ENCODE measurements around the gene PRMT2.
"Not testable (repeated sequence)": the region's sequence is repeated elsewhere in the genome, so short reads cannot be mapped to it uniquely, and the experiment has no call there.

Gene PRMT2

DNA sequence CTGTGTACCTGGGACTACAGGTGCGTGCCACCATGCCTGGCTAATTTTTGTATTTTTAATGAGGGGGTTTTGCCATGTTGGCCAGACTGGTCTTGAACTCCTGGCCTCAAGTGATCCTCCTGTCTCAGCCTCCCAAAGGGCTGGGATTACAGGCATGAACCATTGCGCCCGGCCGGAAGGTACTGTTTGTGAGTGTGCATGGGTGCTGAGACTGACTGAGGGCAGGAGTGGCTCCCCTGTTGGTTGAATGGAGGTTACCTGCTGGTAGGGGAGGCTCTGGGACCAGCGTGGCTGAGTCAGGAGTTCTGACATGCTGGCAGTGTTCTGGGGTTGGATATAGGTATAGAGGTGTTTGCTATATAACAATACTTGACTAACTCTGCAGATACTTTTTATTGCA is 10.4 kb downstream of the PRMT2 start:
- no peak for DNase-seq

DNA sequence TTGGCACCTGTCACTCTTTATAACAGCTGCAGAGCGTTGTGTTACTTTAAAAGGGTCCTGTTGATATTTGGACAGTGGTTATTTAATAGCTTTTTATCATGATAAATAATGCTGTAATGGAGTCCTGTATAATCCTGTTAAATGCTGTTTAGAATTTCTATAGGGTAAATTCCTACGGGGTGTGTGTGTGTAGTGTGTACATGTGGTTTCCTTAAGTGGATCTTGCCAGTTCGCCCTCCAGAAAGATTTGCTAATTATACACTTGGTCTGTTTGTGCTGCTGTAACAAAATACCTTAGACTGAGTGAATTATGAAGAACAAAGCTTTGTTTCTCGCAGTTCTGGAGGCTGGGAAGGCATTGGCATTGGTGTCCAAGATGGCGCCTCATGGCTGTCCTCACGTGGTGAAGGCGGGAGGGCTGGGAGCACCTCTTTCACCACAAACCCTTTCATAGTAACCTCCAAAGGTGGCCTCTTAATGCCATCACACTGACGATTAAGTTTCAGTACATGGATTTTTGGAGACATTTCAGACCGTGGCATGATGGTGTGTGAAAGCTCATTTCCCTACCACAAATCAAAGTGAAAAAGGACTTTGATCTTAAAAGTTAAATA is 11.2 kb downstream of the PRMT2 start:
- no peak for DNase-seq

DNA sequence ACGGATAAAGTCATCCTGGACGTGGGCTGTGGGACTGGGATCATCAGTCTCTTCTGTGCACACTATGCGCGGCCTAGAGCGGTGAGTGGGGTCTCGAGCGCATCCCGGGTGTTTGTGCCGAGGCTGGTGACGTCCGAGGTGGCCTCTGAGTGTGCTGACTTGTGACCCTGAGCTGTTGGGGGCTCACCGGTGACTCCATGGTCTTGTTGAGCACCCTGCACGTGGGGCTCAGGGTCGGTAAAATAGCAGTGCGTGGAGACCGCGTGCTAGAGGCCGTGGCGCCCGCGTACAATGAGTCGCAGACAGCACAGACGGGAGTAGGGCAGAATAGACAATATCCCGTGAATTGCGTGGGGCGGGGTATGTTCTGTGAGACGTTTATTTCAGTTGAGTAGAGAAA is 13.1 kb downstream of the PRMT2 start:
- DNase-seq: no peak

DNA sequence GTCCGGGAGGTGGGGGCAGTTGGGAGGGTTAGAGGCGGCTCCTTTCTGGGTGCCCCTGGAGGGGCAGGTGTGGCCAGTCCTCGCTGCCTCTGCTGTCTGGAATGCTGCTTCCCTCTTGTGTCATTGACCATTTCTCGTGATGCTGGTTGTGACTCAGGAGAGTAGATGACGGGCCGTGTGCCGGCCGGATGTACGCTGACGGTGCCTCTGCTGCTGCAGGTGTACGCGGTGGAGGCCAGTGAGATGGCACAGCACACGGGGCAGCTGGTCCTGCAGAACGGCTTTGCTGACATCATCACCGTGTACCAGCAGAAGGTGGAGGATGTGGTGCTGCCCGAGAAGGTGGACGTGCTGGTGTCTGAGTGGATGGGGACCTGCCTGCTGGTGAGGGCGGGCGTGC is 13.9 kb downstream of the PRMT2 start:
- DNase-seq: no peak

DNA sequence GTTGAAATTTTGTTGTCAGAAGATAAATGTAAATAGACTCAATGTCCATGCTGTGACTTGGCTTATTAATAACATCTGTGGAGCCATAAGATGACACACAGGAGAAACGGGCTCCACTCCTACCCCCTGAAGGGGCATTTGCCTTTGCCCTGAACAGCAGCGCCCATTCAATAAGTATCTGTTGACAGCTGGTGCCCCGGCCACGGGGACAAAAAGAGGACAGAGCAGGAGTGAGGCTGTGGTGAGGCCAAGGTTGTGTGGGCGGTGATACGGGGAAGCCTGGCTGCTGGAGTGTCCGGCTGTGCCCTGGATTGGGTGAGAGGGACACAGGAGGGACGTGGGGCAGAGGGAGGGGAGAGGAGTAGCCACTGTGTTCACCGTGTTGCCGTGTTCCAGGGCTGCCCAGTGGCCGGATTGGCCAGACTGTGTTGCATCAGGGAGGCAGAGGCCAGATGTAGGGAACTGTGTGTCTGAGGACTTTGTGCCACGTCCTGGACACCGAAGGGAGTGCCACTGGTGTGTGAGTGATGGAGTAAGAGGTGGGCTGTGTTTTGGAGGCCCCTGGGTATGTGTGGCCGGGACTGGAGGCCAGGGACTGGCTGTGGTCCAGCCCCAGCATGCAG is 15.1 kb downstream of the PRMT2 start:
- DNase-seq: no peak

DNA sequence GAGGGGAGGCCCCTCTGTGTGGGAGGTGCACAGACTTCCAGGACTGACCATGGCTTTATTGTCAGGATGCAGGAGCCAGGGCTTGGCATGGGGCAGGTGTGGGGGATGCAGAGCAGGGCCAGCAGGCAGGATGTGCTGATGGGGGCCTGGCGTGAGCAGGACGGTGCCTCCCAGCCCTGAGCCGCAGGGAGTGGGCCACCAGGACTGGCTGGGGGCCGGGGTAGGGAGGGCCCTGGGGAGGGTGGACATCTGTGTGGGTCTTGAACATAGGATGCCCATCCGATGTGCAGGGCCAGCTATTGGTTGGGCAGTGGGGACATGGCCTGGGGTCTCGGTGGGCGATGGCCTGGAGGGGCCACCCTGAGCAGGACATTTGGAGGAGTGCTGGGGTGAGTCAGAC is 15.6 kb downstream of the PRMT2 start:
- DNase-seq: no peak

DNA sequence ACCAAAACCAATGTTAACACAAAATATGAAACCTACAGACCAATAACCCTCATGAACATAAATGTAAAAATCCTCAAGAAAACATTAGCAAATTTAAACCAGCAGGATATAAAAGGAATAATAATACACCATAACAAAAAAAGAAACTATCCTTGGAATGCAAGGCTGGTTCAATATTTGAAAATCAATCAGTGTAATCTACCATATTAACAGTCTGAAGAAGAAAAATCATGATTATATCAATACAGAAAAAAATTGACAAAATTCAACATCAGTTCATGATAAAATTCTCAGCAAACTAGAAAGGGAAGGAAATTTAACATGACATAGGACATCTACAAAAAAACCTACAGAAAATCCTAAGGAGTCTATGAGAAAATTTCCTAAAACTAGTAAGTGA is 19.8 kb downstream of the PRMT2 start:
- DNase-seq: no peak

DNA sequence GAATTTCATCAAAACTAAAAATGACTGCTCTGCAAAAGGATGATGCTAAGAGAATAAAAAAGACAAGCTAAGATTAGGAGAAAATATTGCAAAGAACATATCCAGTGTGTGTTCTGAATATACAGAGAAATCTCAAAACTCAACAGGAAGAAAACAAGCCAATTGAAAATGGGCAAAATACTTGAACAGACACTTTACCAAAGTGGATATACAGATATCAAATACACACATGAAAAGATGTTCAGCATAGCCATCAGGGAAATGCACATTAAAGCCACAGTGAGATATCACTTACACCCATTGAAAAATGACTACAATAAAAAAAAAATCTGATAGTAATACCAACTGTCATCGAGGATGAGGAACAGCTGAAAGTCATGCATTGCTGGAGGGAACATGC is 21.3 kb downstream of the PRMT2 start:
- DNase-seq: no peak

DNA sequence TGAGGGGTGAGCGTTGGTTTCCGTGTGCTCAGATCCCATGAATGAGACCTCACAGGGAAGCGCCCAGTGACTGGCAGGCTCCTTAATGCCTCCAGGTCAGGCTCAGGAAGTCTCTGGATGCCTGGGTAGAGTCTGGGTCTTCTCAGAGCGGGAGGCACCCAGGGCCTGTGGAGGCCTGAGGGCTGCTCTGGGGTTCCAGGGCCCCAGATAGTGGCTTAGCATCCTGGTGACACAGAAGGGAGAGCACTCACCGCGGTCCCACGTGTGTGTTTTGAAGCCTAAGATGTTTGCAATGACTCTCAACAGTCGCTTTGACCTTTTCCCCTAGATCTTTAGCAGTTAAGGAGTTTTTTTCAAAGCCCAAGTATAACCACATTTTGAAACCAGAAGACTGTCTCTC is 25.0 kb downstream of the PRMT2 start:
- peak in 1 of 2 experiments; percentile 52 for DNase-seq

DNA sequence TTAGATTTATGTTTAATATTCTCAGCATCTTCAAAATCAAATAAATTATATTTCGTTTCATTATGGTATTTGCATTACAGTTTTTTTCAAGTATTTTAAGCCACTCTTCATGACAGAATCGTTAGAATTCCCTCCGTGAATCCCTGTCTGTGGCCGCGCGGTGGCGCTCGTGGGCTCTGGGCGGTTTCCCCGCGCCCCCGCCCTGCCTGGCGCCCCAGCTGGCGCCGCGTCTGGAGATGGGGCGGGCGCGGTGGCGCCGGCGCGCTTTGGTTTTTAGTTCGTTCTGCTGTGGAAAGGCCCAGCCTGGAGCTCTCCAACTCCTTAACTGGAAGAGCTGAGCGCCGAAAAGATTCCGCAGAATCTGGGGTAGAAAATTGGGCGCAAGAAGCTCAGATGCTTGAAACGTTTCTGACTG is 25.7 kb downstream of the PRMT2 start:
- DNase-seq: peak; percentile 71 to 75

DNA sequence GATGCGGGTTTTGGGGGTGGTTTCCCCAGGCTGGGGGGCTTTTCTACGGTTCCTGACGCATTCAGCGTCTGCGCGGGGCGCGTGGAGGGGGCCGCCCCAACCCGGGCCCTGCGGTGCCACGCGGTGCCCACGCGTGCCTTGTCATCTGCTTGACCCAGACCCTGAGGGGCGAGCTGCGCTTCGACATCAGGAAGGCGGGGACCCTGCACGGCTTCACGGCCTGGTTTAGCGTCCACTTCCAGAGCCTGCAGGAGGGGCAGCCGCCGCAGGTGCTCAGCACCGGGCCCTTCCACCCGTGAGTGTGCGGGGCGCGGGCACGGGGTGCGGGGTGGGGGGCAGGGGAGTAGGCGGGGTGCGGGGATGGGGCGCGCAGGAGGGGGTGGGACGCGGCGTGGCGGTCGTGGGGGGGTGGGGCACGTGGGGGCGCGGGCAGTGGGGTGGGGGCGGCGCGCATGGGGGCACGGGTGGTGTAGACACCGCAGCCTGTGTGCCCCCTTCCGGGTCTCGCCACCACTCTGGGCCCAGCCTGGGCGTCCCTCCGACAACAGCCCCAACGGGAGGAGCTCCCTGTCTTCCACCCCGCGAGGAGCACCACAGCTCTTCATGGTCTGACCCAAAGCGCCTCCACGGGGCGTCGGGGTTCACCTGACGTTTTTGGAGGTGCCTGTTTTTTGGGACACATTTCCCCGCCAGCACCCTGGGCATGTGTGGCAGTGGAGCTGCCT is 26.3 kb downstream of the PRMT2 start:
- no peak for DNase-seq

DNA sequence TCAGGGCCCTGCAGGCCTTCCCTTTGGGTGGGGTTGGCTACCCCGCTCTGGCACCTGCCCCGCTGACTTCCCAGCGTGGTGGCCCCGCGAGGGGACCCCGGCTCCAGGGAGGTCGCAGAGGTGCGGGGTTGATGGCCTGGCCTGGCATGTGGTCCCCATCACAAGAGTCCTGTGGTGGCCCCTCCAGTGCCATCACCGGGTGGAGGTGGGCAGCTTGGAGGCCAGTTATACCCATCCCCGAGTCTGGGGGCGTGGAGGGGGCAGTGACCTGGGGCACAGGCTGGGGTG is 26.8 kb downstream of the PRMT2 start:
- no peak for DNase-seq

DNA sequence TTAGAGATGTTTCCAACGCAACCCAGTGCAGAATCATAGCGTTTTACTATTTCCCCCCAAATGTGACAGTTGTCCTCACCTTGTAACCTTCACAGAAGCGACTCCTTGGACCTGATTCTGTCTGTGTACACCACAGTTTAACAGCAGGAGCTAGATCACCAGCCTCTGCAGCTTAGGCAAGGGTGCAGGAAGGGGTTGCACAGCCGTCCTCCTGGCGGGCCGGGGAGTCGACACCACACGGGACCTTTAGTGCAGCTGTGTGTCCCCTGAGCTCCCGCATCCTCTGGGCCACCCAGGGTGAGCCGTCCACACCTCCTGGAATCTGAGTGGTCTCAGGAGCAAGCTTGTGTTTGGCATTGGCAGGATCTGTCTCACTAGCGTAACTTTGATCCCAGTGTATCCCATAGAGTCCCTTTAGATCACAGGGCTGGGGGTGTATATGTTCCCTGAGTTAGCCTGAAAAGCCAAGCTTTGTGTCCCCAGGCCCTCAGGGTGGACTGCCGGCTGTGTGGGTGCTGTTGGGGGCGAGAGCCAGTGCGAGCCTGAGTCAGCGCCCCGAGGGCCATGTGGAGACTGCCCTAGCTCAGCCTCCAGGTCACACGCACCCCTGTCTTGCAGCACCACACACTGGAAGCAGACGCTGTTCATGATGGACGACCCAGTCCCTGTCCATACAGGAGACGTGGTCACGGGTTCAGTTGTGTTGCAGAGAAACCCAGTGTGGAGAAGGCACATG is 27.5 kb downstream of the PRMT2 start:
- DNase-seq: no peak

DNA sequence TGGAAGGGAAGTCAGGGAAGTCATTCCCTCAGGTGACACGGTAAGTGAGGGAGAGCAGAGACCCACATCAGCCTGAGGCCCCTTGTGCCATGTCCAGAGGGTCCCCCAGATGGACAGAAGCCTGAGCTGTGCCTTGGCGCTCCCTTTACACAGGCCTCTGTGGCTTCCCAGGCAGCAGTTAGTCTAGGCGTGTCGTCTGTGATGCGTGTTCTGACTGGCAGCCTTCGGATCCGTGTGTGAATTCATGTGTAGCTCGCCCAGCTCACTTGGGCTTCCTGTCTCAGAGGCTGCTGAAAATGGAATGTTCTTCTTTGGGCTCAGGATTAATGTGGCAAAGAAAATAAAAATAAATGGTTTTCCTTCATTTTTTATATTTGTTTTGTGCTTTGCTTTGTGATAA is 28.3 kb downstream of the PRMT2 start:
- DNase-seq: no peak

DNA sequence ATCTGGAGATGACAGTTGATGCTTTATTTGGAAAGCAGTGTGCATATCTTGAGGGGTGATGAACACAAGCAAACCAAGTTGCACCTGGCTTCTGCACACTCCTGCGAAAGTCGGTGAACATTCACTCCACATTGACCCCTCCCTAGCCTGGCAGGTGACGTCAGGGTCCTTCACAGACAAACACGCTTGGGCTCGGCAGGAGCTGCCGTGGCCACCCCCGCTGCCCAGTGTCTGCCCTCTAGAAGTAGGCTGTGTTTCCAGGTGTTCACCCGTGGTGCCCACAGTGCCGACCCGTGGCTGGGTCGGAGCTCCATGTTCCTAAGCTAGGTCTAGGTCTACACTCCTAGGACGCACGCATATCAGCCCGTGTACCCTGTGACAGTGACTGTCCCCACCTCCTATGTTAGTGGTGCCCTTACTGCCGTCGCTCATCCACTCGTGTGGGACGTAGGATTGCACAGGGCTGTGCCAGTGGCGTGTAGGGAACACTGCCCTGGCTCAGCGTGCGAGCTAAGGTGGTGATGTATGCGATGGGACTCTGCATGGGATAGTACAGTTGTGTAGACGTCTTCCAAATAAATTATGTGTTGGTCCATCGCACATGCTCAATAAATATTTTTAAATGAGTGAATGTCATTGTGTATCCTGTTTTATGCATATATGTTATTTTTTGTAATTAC is 29.0 kb downstream of the PRMT2 start:
- DNase-seq: no peak

DNA sequence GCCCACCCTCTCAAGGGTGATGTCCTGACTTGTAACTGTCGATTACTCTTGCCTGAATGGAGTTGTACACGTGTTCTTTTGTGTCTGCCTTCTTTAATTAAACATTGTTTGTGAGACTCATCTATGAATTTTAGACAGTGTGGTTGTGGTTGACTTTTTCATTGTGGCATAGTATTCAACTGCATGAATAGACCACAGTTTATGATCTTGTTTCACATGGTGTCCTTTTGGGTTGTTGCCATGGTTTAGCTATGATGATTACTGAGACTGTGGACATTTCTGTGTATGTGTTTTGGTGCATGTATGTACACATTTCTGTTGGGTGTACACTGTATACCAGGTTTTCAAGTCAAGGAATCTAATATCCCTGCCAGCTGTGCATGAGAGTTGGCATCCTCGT is 30.1 kb downstream of the PRMT2 start:
- no peak for DNase-seq

DNA sequence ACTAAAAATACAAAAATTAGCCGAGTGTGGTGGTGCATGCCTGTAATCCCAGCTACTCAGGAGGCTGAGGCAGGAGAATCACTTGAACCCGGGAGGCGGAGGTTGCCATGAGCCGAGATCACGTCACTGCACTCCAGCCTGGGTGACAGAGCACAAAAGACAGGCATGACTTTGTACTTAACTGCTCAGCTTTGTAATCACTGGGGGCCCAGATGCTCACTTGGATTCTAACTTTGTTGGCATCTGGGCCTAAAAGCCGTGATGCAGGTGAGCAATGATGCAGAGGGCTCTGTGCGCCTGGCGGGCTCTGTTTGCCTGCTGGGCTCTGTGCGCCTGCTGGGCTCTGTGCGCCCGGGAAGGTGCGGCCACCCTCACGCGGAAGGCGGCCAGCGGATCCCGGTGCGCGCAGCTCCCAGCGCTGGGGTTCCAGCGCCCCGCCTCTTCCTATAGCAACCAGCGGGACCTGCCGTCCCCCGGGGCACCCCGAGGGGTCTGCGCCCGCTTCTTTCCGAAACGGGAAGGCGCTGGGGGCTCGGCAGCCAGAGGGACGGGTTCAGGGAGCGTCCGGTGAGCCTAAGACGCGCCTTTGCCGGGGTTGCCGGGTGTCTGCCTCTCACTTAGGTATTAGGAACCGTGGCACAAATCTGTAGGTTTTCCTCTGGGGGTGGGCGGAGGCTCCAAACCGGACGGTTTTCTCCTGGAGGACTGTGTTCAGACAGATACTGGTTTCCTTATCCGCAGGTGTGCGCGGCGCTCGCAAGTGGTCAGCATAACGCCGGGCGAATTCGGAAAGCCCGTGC is 31.7 kb downstream of the PRMT2 start:
- DNase-seq: peak; percentile 48 to 53

DNA sequence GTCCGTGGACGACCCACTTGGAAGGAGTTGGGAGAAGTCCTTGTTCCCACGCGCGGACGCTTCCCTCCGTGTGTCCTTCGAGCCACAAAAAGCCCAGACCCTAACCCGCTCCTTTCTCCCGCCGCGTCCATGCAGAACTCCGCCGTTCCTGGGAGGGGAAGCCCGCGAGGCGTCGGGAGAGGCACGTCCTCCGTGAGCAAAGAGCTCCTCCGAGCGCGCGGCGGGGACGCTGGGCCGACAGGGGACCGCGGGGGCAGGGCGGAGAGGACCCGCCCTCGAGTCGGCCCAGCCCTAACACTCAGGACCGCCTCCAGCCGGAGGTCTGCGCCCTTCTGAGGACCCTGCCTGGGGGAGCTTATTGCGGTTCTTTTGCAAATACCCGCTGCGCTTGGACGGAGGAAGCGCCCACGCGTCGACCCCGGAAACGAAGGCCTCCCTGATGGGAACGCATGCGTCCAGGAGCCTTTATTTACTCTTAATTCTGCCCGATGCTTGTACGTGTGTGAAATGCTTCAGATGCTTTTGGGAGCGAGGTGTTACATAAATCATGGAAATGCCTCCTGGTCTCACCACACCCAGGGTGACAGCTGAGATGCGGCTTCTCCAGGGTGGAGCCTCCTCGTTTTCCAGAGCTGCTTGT is 32.4 kb downstream of the PRMT2 start:
- DNase-seq: peak; percentile 42 to 45

DNA sequence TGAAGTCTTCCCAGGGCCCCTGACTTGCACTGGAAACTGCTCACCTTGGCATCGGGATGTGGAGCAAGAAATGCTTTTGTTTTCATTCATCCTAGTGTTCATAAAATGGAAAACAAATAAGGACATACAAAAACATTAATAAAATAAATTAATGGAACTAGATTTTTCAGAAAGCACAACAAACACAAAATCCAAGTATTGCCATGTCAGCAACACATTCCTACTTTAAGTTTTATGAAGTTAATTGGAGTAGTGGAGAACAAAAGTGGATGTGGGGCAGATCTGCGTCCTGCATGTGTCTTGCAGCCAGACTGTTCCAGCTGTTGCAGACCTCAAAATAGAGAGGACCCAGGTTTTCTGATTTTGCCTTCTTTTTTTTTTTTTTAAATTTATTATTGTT is 32.9 kb downstream of the PRMT2 start:
- no peak for DNase-seq

DNA sequence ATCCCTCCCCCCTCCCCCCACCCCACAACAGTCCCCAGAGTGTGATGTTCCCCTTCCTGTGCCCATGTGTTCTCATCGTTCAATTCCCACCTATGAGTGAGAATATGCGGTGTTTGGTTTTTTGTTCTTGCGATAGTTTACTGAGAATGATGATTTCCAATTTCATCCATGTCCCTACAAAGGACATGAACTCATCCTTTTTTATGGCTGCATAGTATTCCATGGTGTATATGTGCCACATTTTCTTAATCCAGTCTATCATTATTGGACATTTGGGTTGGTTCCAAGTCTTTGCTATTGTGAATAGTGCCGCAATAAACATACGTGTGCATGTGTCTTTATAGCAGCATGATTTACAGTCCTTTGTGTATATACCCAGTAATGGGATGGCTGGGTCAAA is 33.4 kb downstream of the PRMT2 start:
- not testable (repeated sequence) for DNase-seq

DNA sequence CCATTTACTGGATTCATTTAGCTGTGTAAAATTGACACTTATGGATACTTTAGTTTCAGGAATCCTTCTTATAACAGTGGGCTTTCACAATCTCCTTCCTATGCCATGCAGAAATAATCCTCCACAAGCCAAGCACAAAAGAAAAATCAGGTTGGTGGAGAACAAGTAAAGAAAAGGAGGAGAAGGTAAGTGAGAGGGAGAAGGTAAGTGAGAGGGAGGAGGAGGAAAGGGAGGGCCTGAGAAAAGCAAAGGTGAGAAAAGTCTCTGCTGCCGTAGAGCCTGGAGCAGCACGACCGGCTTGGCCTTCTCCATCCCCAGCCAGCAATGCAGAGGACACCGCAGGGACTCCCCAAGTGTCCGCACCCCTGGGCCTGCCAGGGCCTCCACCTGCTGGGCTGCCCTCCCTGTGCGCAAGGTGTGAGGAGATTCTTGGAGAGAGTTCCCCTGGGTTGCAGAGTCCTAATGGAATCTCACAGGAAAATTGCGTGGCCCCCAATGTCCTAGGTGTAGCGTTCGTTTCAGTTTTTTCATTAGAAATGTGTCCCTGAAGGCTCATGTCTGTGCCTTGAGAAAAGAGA is 39.0 kb downstream of the PRMT2 start:
- DNase-seq: no peak
